Stomach (tissue), 9 donors: ENCODE results near the gene BET1. TPM values are rescaled to one million over a fixed set of nuclear protein-coding genes. Genes with fewer than 3 reads are reported as not detected.

Source experiments
- DNase-seq, 2 donors: peaks; one replicate each; pipeline versions ENCODE4 v3.0.0 to v3.0.0-alpha.2; 2013 to 2019
- H3K27ac ChIP-seq, 5 donors: fragments of 200-600 bp in 4 of 5; sonication (generic) in 4 of 5; one replicate each; pipeline ENCODE4 v1.5.1; 2013 to 2019; ENCODE audit warnings: mild to moderate bottlenecking in 1 of 5, moderate library complexity in 1 of 5
- H3K27me3 ChIP-seq, 3 donors: fragments of 200-600 bp; sonication (generic); one replicate each; pipeline ENCODE4 v1.5.1; 2017 to 2019; ENCODE audit warnings: mixed run types in 1 of 3
- H3K36me3 ChIP-seq, 4 donors: fragments of 200-600 bp; sonication (generic); 1 replicate in 3 of 4; 2 replicates in 1 of 4; pipeline ENCODE4 v1.5.1; 2016 to 2019
- H3K4me1 ChIP-seq, 4 donors: fragments of 200-600 bp; sonication (generic); one replicate each; pipeline ENCODE4 v1.5.1; 2016 to 2019
- H3K4me3 ChIP-seq, 4 donors: fragments of 200-600 bp; sonication (generic) in 3 of 4; one replicate each; pipeline ENCODE4 v1.5.1; 2016 to 2019; ENCODE audit warnings: mild to moderate bottlenecking in 1 of 4
- H3K9me3 ChIP-seq, 4 donors: fragments of 200-600 bp; sonication (generic); one replicate each; pipeline ENCODE4 v1.5.1; 2016 to 2019
- EP300 ChIP-seq: sonication (generic); formaldehyde crosslinking; IDR thresholded peaks from one replicate; pipeline ENCODE4 v1.6.1; 2017; ENCODE audit warnings: antibody characterized with exemption
- POLR2A ChIP-seq, 4 donors: fragments of 450-650 bp; IDR thresholded peaks; one replicate each; pipeline ENCODE4 v1.6.1; 2016; ENCODE audit warnings: antibody characterized with exemption in 4 of 4, control low read depth in 2 of 4, mild to moderate bottlenecking in 1 of 4, moderate library complexity in 1 of 4
- POLR2AphosphoS5 ChIP-seq, 3 donors: sonication (generic); formaldehyde crosslinking; IDR thresholded peaks; one replicate each; pipeline ENCODE4 v1.6.1; 2016; ENCODE audit warnings: antibody characterized with exemption in 3 of 3
- WGBS, 5 donors: extraction: QIAGEN DNeasy Blood & Tissue Kit in 3 of 5; methylation state at CpG; one replicate each; pipeline versions ENCODE4 v1.1.5 to v1.1.7; 2013 to 2018; 5-methylcytosine and 5-hydroxymethylcytosine counted together
- intact Hi-C: fragments of 100-400 bp; cut with DNase I; formaldehyde crosslinking; loops from one replicate; pipeline ENCODE4 v1.15.1; 2023; ENCODE audit warnings: low total_unique reads
- polyA plus RNA-seq, 3 donors: library from polyadenylated mRNA; stranded (reverse); fragments of 200-250 nt; gene quantifications; one replicate each; pipeline ENCODE4 v1.2.3, GENCODE V29; 2013
- total RNA-seq, 5 donors: library from RNA; depleted of rRNA; stranded (reverse); fragments of >200 nt; gene quantifications; one replicate each; pipeline versions ENCODE4 v1.1.0 to v1.2.3, GENCODE V29; 2014 to 2016
- TF ChIP-seq, protein P1 (sequence below), 7 experiments: fragments of 450-650 bp in 4 of 7; fragments of 200-600 bp in 3 of 7; sonication (generic) in 3 of 7; IDR thresholded peaks; one replicate each; pipeline ENCODE4 v1.5.1; 2016 to 2019; ENCODE audit warnings: antibody characterized with exemption in 7 of 7, control low read depth in 2 of 7, mild to moderate bottlenecking in 1 of 7
- donor health status: healthy with polysubstance abuse.
- donor health status: Bipolar disorder and iron deficiency.
- donor health status: healthy.

BET1 gene
- total and polyA plus RNA-seq, 8 donors: 4.1 to 43.5 (median 24.7) TPM

DNA sequence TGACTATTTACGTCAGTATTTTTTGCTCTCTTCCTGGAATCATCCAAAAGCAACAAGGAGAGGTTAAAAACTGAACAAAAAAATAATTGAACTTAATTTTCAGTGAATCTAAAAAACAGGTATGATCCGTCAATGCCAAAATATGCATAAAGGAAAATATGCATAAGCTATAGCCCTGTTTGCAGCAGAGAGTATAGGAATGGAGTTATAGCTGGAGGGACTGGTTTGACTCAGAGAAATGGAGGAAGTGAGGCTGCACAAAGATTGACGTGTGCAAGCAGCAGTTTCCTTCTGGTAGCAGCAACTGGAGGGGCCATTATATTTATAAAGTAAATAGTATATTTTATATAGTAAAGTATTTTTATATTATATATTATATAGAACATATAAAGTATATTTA lies 45.5 kb downstream of the BET1 start:
- DNase-seq: no peak
- intact Hi-C loops: no loop called here
- Histone ChIP-seq H3K27me3 (no peaks in the 10 kb centered on the region), H3K36me3 (no peaks in the 10 kb centered on the region), H3K9me3 (no peaks in the 10 kb centered on the region), H3K27ac (no peak overlapping the region), H3K4me3 (no peak overlapping the region), H3K4me1 (no peaks in the 10 kb centered on the region)
- TF ChIP-seq, protein P1, sequence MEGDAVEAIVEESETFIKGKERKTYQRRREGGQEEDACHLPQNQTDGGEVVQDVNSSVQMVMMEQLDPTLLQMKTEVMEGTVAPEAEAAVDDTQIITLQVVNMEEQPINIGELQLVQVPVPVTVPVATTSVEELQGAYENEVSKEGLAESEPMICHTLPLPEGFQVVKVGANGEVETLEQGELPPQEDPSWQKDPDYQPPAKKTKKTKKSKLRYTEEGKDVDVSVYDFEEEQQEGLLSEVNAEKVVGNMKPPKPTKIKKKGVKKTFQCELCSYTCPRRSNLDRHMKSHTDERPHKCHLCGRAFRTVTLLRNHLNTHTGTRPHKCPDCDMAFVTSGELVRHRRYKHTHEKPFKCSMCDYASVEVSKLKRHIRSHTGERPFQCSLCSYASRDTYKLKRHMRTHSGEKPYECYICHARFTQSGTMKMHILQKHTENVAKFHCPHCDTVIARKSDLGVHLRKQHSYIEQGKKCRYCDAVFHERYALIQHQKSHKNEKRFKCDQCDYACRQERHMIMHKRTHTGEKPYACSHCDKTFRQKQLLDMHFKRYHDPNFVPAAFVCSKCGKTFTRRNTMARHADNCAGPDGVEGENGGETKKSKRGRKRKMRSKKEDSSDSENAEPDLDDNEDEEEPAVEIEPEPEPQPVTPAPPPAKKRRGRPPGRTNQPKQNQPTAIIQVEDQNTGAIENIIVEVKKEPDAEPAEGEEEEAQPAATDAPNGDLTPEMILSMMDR (IDR thresholded peaks at IDR 0.05): no peak
- TF ChIP-seq POLR2AphosphoS5 (IDR thresholded peaks at IDR 0.05) (no peak), POLR2A (IDR thresholded peaks at IDR 0.05) (no peak), EP300 (no peak)
- 79 to 90% (median 81%) methylated on average over 3 of the region's 3 CpGs for WGBS, 5 donors

DNA sequence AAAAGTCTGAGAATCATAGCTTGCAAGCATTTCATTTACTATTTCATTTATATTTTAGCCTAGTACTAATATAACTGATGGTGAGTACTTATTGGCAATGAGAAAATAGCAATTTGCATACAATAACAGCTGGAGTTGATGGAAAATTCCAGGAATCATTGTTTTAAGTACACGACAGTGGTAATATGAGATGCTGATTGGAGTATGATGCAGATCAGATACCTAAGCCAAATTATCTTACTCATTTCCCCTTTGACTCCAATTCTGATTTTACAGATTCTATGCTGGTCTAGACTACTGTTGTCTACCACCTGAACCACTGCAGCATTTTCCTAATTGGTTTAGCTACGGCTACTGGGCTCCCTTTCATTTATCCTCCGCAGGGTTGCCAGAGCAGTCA lies 45.9 kb downstream of the BET1 start:
- Histone ChIP-seq H3K27ac (no peak overlapping the region), H3K36me3 (no peaks in the 10 kb centered on the region), H3K4me3 (no peak overlapping the region), H3K27me3 (no peaks in the 10 kb centered on the region), H3K9me3 (no peaks in the 10 kb centered on the region), H3K4me1 (no peaks in the 10 kb centered on the region)
- intact Hi-C loops: no loop called here
- 76 to 84% (median 83%) methylated on average over 3 of the region's 3 CpGs for WGBS, 5 donors
- no peak for DNase-seq
- TF ChIP-seq EP300 (no peak), POLR2AphosphoS5 (IDR thresholded peaks at IDR 0.05) (no peak), POLR2A (IDR thresholded peaks at IDR 0.05) (no peak)
- TF ChIP-seq, protein P1 (IDR thresholded peaks at IDR 0.05): no peak

DNA sequence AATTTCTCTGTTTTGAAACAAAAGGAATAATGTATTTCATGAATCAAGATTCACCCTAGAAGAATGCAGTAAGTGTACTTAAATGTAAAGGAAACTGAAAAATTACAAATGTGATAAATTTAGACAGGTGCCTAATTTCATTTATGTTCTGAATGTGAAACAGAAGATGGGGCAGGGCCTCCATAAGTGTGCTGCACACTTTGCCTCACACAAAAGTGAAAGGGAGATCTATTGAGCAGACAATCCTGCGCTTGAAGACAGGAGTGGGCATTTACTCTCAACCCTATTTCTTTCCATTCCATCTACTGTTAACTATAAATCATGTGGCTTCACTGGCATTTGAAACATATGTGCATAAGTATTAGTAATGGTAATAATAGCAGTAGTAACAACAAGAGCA lies 46.4 kb downstream of the BET1 start:
- Histone ChIP-seq H3K4me3 (no peak overlapping the region), H3K4me1 (no peaks in the 10 kb centered on the region), H3K36me3 (no peaks in the 10 kb centered on the region), H3K27ac (no peak overlapping the region), H3K9me3 (no peaks in the 10 kb centered on the region), H3K27me3 (no peaks in the 10 kb centered on the region)
- intact Hi-C loops: no loop called here
- TF ChIP-seq, protein P1 (IDR thresholded peaks at IDR 0.05): no peak
- no peak for TF ChIP-seq POLR2AphosphoS5 (IDR thresholded peaks at IDR 0.05)
- no peak for TF ChIP-seq POLR2A (IDR thresholded peaks at IDR 0.05)
- TF ChIP-seq EP300: no peak
- 94 to 100% (median 96%) methylated on average over 1 of the region's 1 CpG for WGBS, 5 donors
- no peak for DNase-seq

DNA sequence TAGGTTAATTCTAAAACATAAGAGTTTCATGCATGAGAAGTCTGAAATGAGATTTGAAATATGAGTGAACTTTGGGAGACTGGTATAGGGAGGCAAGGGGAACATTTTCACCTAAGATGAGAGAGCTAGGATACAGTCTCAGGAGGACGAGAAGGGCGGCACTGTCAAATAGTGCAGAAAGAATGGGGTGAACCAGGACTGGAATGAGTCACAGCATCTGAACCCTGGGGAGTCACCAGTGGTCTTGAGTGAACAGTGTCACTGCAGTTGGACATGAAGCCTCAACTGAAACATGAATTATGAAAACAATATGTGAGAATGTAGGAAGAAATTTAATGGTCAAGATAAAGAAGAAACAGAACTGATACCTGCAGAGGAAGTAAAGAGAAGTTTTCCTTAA lies 48.9 kb downstream of the BET1 start:
- H3K27me3 ChIP-seq: no peaks in the 10 kb centered on the region
- H3K9me3 ChIP-seq: no peaks in the 10 kb centered on the region
- WGBS, 5 donors: 80 to 93% (median 87%) methylated on average over 2 of the region's 2 CpGs
- no peaks in the 10 kb centered on the region for H3K4me1 ChIP-seq
- intact Hi-C loops: no loop called here
- DNase-seq: no peak
- TF ChIP-seq EP300: no peak
- no peak for TF ChIP-seq POLR2A (IDR thresholded peaks at IDR 0.05)
- TF ChIP-seq, protein P1 (IDR thresholded peaks at IDR 0.05): no peak
- TF ChIP-seq POLR2AphosphoS5 (IDR thresholded peaks at IDR 0.05): no peak
- H3K27ac ChIP-seq: no peak overlapping the region
- no peak overlapping the region for H3K4me3 ChIP-seq
- H3K36me3 ChIP-seq: no peaks in the 10 kb centered on the region
